Gastroesophageal sphincter (tissue), 4 donors: ENCODE data around the gene KIF17. TPM values are rescaled to one million over a fixed set of nuclear protein-coding genes. Genes with fewer than 3 reads are reported as not detected.

Experiments used
- ATAC-seq: fragments of 150-250 bp; one replicate; pipeline ENCODE4 v1.9.1; 2016; ENCODE audit warnings: mild to moderate bottlenecking, moderate library complexity
- H3K27ac ChIP-seq, 4 donors: fragments of 200-600 bp; sonication (generic) in 3 of 4; 1 replicate in 3 of 4; 2 replicates in 1 of 4; pipeline ENCODE4 v1.5.1; 2016 to 2019
- H3K27me3 ChIP-seq: fragments of 200-600 bp; sonication (generic); one replicate; pipeline ENCODE4 v1.5.1; 2019
- H3K36me3 ChIP-seq, 2 donors: fragments of 200-600 bp; sonication (generic); one replicate each; pipeline ENCODE4 v1.5.1; 2019; ENCODE audit warnings: control low read depth in 1 of 2
- H3K4me1 ChIP-seq, 3 donors: fragments of 200-600 bp; sonication (generic); 1 replicate in 2 of 3; 2 replicates in 1 of 3; pipeline ENCODE4 v1.5.1; 2016 to 2019; ENCODE audit warnings: control low read depth in 2 of 3
- H3K4me3 ChIP-seq, 2 donors: fragments of 200-600 bp; sonication (generic); one replicate each; pipeline ENCODE4 v1.5.1; 2019; ENCODE audit warnings: mild to moderate bottlenecking in 1 of 2, moderate library complexity in 1 of 2
- H3K9me3 ChIP-seq, 3 donors: fragments of 200-600 bp; sonication (generic); one replicate each; pipeline ENCODE4 v1.5.1; 2017 to 2019; ENCODE audit warnings: control low read depth in 2 of 3
- EP300 ChIP-seq: sonication (generic); formaldehyde crosslinking; IDR thresholded peaks from one replicate; pipeline ENCODE4 v1.6.1; 2017; ENCODE audit warnings: antibody characterized with exemption, mild to moderate bottlenecking
- POLR2A ChIP-seq, 2 donors: fragments of 450-650 bp; IDR thresholded peaks; one replicate each; pipeline ENCODE4 v1.6.1; 2017; ENCODE audit warnings: antibody characterized with exemption in 2 of 2, mild to moderate bottlenecking in 2 of 2, moderate library complexity in 1 of 2
- POLR2AphosphoS5 ChIP-seq: sonication (generic); formaldehyde crosslinking; IDR thresholded peaks from one replicate; pipeline ENCODE4 v1.6.1; 2017; ENCODE audit warnings: antibody characterized with exemption
- WGBS, 2 donors: methylation state at CpG; one replicate each; pipeline ENCODE4 v1.1.5; 2018; ENCODE audit warnings: low coverage in 1 of 2; 5-methylcytosine and 5-hydroxymethylcytosine counted together
- total RNA-seq, 4 donors: library from RNA; depleted of rRNA; stranded (reverse); fragments of >200 nt; gene quantifications; one replicate each; pipeline ENCODE4 v1.1.0, GENCODE V29; 2016
- TF ChIP-seq, protein P1 (sequence below), 4 experiments: fragments of 200-600 bp in 2 of 4; fragments of 450-650 bp in 2 of 4; sonication (generic) in 1 of 4; IDR thresholded peaks; one replicate each; pipeline ENCODE4 v1.5.1; 2017 to 2019; ENCODE audit warnings: antibody characterized with exemption in 4 of 4, mild to moderate bottlenecking in 2 of 4, moderate library complexity in 2 of 4

KIF17 gene
- total RNA-seq, 4 donors from 2014 or later: 0.47 to 11.8 (median 7.5) TPM

DNA sequence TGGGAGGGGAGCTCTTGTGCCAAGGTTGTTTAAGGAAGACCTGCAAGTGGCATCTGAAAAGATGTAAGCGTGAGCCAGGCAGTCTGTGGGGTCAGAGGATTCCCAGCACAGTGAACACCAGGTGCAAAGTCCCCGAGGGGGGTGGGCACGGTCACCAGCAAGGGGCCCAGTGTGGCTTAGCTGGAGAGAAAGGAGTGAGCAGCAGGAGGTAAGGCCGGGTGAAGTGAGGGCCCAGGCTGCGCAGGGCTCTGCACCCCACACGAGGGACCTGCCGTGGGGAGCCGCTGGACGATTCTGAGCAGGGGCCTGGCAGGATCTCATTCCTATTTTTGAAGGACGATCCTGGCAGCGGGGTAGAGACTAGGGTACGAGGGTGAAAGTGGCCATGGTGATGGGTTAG lies 60.8 kb downstream of the KIF17 start:
- no peaks in the 10 kb centered on the region for H3K9me3 ChIP-seq
- ATAC-seq: no peak
- WGBS, 2 donors: 77 to 100% methylated on average over 1 to 6 of the region's 12 CpGs
- TF ChIP-seq POLR2A (IDR thresholded peaks at IDR 0.05) (no peak), EP300 (no peak), POLR2AphosphoS5 (no peak)
- TF ChIP-seq, protein P1, sequence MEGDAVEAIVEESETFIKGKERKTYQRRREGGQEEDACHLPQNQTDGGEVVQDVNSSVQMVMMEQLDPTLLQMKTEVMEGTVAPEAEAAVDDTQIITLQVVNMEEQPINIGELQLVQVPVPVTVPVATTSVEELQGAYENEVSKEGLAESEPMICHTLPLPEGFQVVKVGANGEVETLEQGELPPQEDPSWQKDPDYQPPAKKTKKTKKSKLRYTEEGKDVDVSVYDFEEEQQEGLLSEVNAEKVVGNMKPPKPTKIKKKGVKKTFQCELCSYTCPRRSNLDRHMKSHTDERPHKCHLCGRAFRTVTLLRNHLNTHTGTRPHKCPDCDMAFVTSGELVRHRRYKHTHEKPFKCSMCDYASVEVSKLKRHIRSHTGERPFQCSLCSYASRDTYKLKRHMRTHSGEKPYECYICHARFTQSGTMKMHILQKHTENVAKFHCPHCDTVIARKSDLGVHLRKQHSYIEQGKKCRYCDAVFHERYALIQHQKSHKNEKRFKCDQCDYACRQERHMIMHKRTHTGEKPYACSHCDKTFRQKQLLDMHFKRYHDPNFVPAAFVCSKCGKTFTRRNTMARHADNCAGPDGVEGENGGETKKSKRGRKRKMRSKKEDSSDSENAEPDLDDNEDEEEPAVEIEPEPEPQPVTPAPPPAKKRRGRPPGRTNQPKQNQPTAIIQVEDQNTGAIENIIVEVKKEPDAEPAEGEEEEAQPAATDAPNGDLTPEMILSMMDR (IDR thresholded peaks at IDR 0.05): no peak
- H3K4me1 ChIP-seq: peaks cover 0 to 40% (median 6%) of the 10 kb centered on the region in 3 donors
- no peak overlapping the region for H3K4me3 ChIP-seq
- no peaks in the 10 kb centered on the region for H3K27me3 ChIP-seq
- peak overlapping the region in 1 of 4 donors; percentile 10 for H3K27ac ChIP-seq
- H3K36me3 ChIP-seq: peaks cover 0 to 69% of the 10 kb centered on the region in 2 donors

DNA sequence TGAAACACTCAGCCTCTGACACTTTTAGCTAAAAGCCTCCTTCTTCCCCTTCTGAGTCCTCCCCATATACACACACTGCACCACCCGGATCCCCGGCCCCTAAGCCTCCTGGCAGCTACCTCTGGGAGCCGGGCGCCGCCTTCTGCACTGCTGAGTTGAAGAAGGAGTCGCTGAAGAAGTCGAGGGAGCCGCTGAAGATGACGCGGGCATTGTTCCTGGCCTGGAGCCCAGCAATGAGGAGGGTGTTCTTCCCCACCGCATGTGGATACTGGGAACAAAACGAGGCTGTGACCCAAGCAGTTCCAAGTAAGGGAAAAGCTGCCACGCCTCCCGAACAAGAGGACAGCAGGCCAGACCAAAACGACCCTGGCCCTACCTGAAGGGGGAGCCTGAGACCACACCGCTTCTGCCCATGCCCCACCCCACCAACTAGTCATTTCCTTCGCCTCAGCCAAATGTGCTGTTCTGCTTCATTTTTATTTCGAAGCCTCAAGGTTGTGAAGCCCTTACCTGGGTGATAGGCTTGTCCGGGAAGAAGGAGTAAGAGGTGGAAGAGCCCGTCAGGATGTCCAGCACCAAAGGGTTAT lies 63.6 kb downstream of the KIF17 start:
- Histone ChIP-seq H3K9me3 (no peaks in the 10 kb centered on the region), H3K36me3 (peaks cover 0 to 97% of the 10 kb centered on the region in 2 donors), H3K4me3 (no peak overlapping the region), H3K27ac (peak overlapping the region in 3 of 4 donors; percentile 35 to 46 (median 35)), H3K4me1 (peaks cover 0 to 19% (median 0%) of the 10 kb centered on the region in 3 donors), H3K27me3 (no peaks in the 10 kb centered on the region)
- TF ChIP-seq POLR2AphosphoS5 (no peak), EP300 (no peak), POLR2A (IDR thresholded peaks at IDR 0.05) (no peak)
- TF ChIP-seq, protein P1 (IDR thresholded peaks at IDR 0.05): no peak
- no peak for ATAC-seq
- WGBS, 2 donors: 83 to 92% methylated on average over 2 to 6 of the region's 20 CpGs

DNA sequence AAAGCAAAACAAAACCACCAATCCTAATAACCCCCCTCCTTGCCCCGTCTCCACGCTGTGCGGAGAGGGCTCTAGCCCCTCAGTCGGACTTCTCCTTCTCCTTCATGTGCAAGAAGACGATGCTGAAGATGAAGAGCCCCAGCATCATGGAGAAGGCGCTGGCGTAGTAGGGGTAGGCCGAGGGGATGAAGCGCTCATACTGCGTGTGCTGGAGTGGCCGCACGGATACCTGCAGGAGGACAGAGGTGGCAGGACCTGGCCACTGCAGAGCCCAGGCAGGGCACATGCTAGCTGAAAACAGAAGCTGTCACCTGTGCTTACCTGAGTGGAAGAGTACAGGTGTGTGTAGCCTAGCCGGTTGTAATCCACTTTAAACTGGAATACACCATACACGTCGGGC lies 65.5 kb downstream of the KIF17 start:
- TF ChIP-seq POLR2A (IDR thresholded peaks at IDR 0.05): no peak
- no peak for TF ChIP-seq POLR2AphosphoS5
- TF ChIP-seq, protein P1 (IDR thresholded peaks at IDR 0.05): no peak
- TF ChIP-seq EP300: no peak
- no peak for ATAC-seq
- peaks cover 0 to 2% (median 0%) of the 10 kb centered on the region in 3 donors for H3K4me1 ChIP-seq
- H3K36me3 ChIP-seq: peaks cover 0 to 100% of the 10 kb centered on the region in 2 donors
- H3K9me3 ChIP-seq: no peaks in the 10 kb centered on the region
- H3K27me3 ChIP-seq: no peaks in the 10 kb centered on the region
- no peak overlapping the region for H3K4me3 ChIP-seq
- WGBS, 2 donors: 89 to 96% methylated on average over 3 to 5 of the region's 15 CpGs
- no peak overlapping the region for H3K27ac ChIP-seq

GRCh38 chr1:20648946-20649345 lies 68.9 kb downstream of the KIF17 start:
- no peak for ATAC-seq
- H3K9me3 ChIP-seq: no peaks in the 10 kb centered on the region
- no peaks in the 10 kb centered on the region for H3K27me3 ChIP-seq
- no peak overlapping the region for H3K27ac ChIP-seq
- no peaks in the 10 kb centered on the region for H3K4me1 ChIP-seq
- TF ChIP-seq EP300 (no peak), POLR2AphosphoS5 (no peak), POLR2A (IDR thresholded peaks at IDR 0.05) (no peak)
- TF ChIP-seq, protein P1 (IDR thresholded peaks at IDR 0.05): no peak
- no peak overlapping the region for H3K4me3 ChIP-seq
- peaks cover 0 to 99% of the 10 kb centered on the region in 2 donors for H3K36me3 ChIP-seq
- 67 to 100% methylated on average over 1 to 3 of the region's 15 CpGs for WGBS, 2 donors

- H3K36me3 ChIP-seq: peaks cover 0 to 99% of the 10 kb centered on the region in 2 donors
- WGBS, 2 donors: 84% methylated on average over 12 of the region's 13 CpGs; no CpG with 5 or more reads in 1 of the 2 donors
- no peaks in the 10 kb centered on the region for H3K9me3 ChIP-seq
- no peak overlapping the region for H3K4me3 ChIP-seq
- TF ChIP-seq, protein P1 (IDR thresholded peaks at IDR 0.05): no peak
- TF ChIP-seq EP300 (no peak), POLR2A (IDR thresholded peaks at IDR 0.05) (no peak), POLR2AphosphoS5 (no peak)
- H3K27me3 ChIP-seq: no peaks in the 10 kb centered on the region
- ATAC-seq: no peak
- no peak overlapping the region for H3K27ac ChIP-seq
- no peaks in the 10 kb centered on the region for H3K4me1 ChIP-seq
These were observed 69.4 kb downstream of the KIF17 start for GRCh38 chr1:20648438-20648837.
